ENCODE measurements around the gene SBF2. TPM values are rescaled to one million over a fixed set of nuclear protein-coding genes. Genes with fewer than 3 reads are reported as not detected.

Gene SBF2
- total and polyA plus RNA-seq, 2 of the 13 experiments (the other 11 are each of a cell fraction or from before 2014, with no cell fraction given): 24.0 to 45.8 TPM

DNA sequence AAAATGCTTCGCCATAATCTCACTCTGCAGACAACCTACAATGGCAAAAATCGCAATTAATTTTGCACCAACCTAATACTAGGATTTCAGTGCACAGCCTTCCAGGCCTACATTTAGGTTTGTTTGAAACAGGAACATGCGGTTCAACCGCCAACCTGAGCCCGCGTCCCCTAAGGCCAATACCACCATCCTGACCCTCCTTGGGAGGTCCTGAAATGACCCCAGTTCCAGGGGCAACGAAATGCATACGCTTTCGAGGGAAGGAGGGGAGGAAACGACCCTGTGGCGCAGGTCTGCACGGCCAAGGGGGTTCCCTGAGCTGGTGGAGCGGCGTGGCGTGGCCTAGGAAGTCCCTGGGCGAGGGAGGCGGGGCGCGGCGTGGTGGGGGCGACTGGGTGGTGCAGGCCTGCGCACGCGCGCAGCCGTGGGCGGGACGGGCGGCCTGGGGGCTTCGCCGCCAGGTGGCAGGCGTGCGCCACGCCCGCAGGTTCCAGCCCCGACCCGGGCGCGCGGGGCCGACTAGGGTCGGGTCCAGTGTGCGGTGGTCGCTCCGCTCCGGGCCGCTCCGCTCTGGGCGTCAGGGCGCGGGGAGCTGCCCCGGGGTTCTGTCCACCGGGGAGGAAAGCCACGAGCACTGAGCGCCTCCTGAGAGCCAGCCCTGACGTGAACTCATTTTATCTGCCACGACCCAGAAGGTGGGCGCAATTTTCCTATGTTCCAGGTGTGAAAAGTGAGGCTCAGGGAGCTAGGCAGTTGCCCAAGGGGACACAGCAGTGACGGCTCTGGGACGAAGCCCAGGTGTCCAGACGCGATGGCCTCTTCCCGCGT is 536.0 kb downstream of the SBF2 start:
- peak overlapping the region; percentile 90 for H3K27ac ChIP-seq (ENCODE audit: extremely low read length, insufficient read depth, low read length)
- H3K4me2 ChIP-seq (ENCODE audit: low read depth, low read length): peak overlapping the region; percentile 98
- peak overlapping the region; percentile 23 for H2AFZ ChIP-seq (ENCODE audit: low read length)
- peak overlapping the region; percentile 63 to 87 (median 77) for H3K4me3 ChIP-seq (replicated peaks in 1 of 3; ENCODE audit: insufficient read depth in 1 of 3, low read depth in 2 of 3, low read length in 3 of 3)
- no peaks in the 10 kb centered on the region for H4K20me1 ChIP-seq (ENCODE audit: insufficient read depth, low read length)
- peaks cover 57% of the 10 kb centered on the region for H3K4me1 ChIP-seq (ENCODE audit: insufficient read depth, low read length)
- DNase-seq (ENCODE audit: low spot score): peak; percentile 63
- BruUV-seq (replicated peaks): no TSS peak
- 28% methylated on average over 5 of the region's 64 CpGs for WGBS (ENCODE audit: low lambda C conversion rate)
- ChIA-PET CTCF (ENCODE audit: low intra/inter-chr PET ratio, low total read pairs) (interaction anchor here (0.9 to 2.2 kb wide), 4 partner anchors 104 to 549 kb away, joined by 3 to 20 read pairs (median 6); no protein-coding TSS in a partner anchor), POLR2A (interaction anchor here (0.6 to 3.5 kb wide), 6 partner anchors 10 to 568 kb away, joined by 3 to 23 read pairs (median 3); partner anchors contain the start of gene ADM)
- H3K79me2 ChIP-seq (ENCODE audit: insufficient read depth, low read length): peaks cover 12% of the 10 kb centered on the region
- H3K36me3 ChIP-seq (replicated peaks in 1 of 2; ENCODE audit: control insufficient read depth in 1 of 2, insufficient read depth in 2 of 2, low read length in 2 of 2): no peaks in the 10 kb centered on the region
- peak; percentile 84 for ATAC-seq
- no peak for FAIRE-seq
- no peaks in the 10 kb centered on the region; a peak in 1 of 5 replicates for H3K27me3 ChIP-seq (ENCODE audit: control insufficient read depth in 1 of 2, insufficient read depth in 2 of 2, low read length in 2 of 2)
- H3K9ac ChIP-seq (ENCODE audit: insufficient read depth, low read depth, low read length): peak overlapping the region; percentile 94
- no peaks in the 10 kb centered on the region for H3K9me3 ChIP-seq (ENCODE audit: low read length)
- in situ Hi-C loops (cut with HindIII; ENCODE audit: extremely low pct_ligation_motif_present, low pct_unique_long_range_greater_than_20kb): loop anchor here (10.0 kb wide), 1 partner anchor 63 kb away; no protein-coding TSS in a partner anchor
- intact Hi-C loops (cut with micrococcal nuclease; ENCODE audit: unreplicated experiment): loop anchor here (1.0 to 5.0 kb wide), 3 partner anchors 105 to 549 kb away; partner anchors contain the start of gene ADM
- TF ChIP-seq THAP7 (CRISPR knock-in tag; IDR thresholded peaks at IDR 0.05) (no peak; the same call in 1 of the 2 replicates), JUNB (CRISPR knock-in tag; IDR thresholded peaks at IDR 0.05; ENCODE audit: borderline replicate concordance) (no peak), ZNF18 (CRISPR knock-in tag; IDR thresholded peaks at IDR 0.05; ENCODE audit: insufficient replicate concordance) (peak; percentile 91), ZBTB8A (CRISPR knock-in tag; IDR thresholded peaks at IDR 0.05; ENCODE audit: borderline replicate concordance, low read depth) (no peak), ONECUT2 (CRISPR knock-in tag; IDR thresholded peaks at IDR 0.05) (no peak), ZNF367 (CRISPR knock-in tag; IDR thresholded peaks at IDR 0.05; ENCODE audit: borderline replicate concordance) (no peak), ZBTB7B (CRISPR knock-in tag; IDR thresholded peaks at IDR 0.05) (peak; percentile 87), NR2F6 (IDR thresholded peaks at IDR 0.05) (no peak), NR2F6 (CRISPR knock-in tag; IDR thresholded peaks at IDR 0.05) (peak; percentile 28; the same call in 1 of the 2 replicates), ZNF343 (CRISPR knock-in tag; IDR thresholded peaks at IDR 0.05) (peak; percentile 63; the same call in 1 of the 2 replicates), ZNF34 (CRISPR knock-in tag; IDR thresholded peaks at IDR 0.05; ENCODE audit: borderline replicate concordance) (peak; percentile 74; the same call in 1 of the 2 replicates), ZNF558 (CRISPR knock-in tag; IDR thresholded peaks at IDR 0.05; ENCODE audit: borderline replicate concordance) (no peak)
- TF ChIP-seq, protein P1, sequence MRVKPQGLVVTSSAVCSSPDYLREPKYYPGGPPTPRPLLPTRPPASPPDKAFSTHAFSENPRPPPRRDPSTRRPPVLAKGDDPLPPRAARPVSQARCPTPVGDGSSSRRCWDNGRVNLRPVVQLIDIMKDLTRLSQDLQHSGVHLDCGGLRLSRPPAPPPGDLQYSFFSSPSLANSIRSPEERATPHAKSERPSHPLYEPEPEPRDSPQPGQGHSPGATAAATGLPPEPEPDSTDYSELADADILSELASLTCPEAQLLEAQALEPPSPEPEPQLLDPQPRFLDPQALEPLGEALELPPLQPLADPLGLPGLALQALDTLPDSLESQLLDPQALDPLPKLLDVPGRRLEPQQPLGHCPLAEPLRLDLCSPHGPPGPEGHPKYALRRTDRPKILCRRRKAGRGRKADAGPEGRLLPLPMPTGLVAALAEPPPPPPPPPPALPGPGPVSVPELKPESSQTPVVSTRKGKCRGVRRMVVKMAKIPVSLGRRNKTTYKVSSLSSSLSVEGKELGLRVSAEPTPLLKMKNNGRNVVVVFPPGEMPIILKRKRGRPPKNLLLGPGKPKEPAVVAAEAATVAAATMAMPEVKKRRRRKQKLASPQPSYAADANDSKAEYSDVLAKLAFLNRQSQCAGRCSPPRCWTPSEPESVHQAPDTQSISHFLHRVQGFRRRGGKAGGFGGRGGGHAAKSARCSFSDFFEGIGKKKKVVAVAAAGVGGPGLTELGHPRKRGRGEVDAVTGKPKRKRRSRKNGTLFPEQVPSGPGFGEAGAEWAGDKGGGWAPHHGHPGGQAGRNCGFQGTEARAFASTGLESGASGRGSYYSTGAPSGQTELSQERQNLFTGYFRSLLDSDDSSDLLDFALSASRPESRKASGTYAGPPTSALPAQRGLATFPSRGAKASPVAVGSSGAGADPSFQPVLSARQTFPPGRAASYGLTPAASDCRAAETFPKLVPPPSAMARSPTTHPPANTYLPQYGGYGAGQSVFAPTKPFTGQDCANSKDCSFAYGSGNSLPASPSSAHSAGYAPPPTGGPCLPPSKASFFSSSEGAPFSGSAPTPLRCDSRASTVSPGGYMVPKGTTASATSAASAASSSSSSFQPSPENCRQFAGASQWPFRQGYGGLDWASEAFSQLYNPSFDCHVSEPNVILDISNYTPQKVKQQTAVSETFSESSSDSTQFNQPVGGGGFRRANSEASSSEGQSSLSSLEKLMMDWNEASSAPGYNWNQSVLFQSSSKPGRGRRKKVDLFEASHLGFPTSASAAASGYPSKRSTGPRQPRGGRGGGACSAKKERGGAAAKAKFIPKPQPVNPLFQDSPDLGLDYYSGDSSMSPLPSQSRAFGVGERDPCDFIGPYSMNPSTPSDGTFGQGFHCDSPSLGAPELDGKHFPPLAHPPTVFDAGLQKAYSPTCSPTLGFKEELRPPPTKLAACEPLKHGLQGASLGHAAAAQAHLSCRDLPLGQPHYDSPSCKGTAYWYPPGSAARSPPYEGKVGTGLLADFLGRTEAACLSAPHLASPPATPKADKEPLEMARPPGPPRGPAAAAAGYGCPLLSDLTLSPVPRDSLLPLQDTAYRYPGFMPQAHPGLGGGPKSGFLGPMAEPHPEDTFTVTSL (CRISPR knock-in tag; IDR thresholded peaks at IDR 0.05; ENCODE audit: borderline replicate concordance): no peak
